Breast epithelium (tissue), 3 donors: ENCODE measurements around the gene GPR39.

Source experiments
- POLR2A ChIP-seq: fragments of 450-650 bp; IDR thresholded peaks from one replicate; pipeline ENCODE4 v1.6.1; 2016; ENCODE audit warnings: antibody characterized with exemption, mild to moderate bottlenecking, moderate library complexity
- TF ChIP-seq, protein P1 (sequence below), 3 donors: fragments of 450-650 bp; IDR thresholded peaks; one replicate each; pipeline ENCODE4 v1.5.1; 2016 to 2017; ENCODE audit warnings: antibody characterized with exemption in 3 of 3, mild to moderate bottlenecking in 3 of 3, moderate library complexity in 3 of 3

DNA sequence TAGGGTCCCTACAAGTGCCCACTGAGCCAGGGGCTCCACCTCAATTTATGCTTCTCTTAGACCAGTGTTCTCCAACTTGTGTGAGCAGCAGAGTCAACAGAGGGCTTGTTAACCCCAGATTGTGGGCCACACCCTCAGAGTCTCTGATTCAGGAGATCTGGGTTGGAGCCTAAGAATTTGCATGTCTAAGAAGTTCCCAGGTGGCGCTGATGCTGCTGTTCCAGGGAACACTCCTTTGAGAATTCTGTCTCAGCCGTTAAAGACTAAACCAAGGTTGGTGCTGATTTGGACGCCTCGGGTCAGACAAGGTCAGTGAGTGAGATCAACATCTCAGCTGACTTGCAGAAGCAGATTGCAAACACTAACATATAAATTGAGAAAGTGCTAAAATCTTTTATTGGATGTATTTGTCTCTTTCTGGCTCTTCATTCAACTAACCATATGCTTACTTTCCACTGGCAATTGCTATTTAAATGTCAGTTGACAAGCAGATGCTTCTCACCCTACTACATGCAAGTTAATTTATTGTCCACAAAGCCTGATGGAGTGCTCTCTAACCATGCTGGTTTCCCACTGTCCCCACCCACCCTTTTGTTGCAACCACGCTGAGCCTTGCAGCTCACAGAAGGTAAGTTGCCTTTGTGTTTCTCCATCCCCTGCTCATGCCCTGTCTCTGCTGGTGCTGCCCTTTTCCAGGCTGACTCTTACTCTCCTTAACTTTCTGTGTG, 221.9 kb downstream of the GPR39 start:
- TF ChIP-seq, protein P1, sequence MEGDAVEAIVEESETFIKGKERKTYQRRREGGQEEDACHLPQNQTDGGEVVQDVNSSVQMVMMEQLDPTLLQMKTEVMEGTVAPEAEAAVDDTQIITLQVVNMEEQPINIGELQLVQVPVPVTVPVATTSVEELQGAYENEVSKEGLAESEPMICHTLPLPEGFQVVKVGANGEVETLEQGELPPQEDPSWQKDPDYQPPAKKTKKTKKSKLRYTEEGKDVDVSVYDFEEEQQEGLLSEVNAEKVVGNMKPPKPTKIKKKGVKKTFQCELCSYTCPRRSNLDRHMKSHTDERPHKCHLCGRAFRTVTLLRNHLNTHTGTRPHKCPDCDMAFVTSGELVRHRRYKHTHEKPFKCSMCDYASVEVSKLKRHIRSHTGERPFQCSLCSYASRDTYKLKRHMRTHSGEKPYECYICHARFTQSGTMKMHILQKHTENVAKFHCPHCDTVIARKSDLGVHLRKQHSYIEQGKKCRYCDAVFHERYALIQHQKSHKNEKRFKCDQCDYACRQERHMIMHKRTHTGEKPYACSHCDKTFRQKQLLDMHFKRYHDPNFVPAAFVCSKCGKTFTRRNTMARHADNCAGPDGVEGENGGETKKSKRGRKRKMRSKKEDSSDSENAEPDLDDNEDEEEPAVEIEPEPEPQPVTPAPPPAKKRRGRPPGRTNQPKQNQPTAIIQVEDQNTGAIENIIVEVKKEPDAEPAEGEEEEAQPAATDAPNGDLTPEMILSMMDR (IDR thresholded peaks at IDR 0.05) = no peak
- TF ChIP-seq POLR2A = no peak
